Peyer's patch (tissue), 4 donors: ENCODE measurements around the gene MEI1.

Experiments used
- POLR2A ChIP-seq, 2 donors: fragments of 450-650 bp; IDR thresholded peaks; one replicate each; pipeline ENCODE4 v1.5.1; 2017; ENCODE audit warnings: antibody characterized with exemption in 2 of 2, mild to moderate bottlenecking in 2 of 2, moderate library complexity in 2 of 2
- TF ChIP-seq, protein P1 (sequence below), 6 experiments: fragments of 450-650 bp in 4 of 6; fragments of 200-600 bp in 2 of 6; sonication (generic) in 1 of 6; IDR thresholded peaks; one replicate each; pipeline ENCODE4 v1.5.1; 2017 to 2019; ENCODE audit warnings: antibody characterized with exemption in 6 of 6, mild to moderate bottlenecking in 3 of 6, moderate library complexity in 1 of 6

DNA sequence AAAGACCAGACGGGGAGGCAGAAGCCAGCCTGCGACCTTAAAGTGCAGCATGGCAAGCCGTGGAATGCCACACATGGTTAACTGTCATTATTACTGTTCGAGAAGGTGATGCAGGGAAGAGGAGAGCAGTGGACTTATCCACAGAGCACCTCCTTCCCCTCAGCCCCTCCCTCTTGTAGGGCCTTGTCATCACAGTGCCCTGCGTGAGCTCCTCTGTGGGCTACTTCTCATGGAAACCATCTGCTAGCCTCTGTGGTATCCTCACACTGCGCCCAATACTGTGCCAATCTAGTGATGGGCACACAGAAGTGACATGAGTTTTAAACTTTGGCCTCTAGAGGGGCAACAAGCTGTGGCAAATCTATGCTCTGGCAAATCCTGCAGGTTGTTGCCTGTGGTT, 83.0 kb downstream of the MEI1 start:
- TF ChIP-seq, protein P1, sequence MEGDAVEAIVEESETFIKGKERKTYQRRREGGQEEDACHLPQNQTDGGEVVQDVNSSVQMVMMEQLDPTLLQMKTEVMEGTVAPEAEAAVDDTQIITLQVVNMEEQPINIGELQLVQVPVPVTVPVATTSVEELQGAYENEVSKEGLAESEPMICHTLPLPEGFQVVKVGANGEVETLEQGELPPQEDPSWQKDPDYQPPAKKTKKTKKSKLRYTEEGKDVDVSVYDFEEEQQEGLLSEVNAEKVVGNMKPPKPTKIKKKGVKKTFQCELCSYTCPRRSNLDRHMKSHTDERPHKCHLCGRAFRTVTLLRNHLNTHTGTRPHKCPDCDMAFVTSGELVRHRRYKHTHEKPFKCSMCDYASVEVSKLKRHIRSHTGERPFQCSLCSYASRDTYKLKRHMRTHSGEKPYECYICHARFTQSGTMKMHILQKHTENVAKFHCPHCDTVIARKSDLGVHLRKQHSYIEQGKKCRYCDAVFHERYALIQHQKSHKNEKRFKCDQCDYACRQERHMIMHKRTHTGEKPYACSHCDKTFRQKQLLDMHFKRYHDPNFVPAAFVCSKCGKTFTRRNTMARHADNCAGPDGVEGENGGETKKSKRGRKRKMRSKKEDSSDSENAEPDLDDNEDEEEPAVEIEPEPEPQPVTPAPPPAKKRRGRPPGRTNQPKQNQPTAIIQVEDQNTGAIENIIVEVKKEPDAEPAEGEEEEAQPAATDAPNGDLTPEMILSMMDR (IDR thresholded peaks at IDR 0.05), result no peak
- TF ChIP-seq POLR2A (IDR thresholded peaks at IDR 0.05), result no peak
